HG03025 (cell line): ENCODE results near the gene MRFAP1L1.
"Not testable (repeated sequence)": the region's sequence is repeated elsewhere in the genome, so short reads cannot be mapped to it uniquely, and the experiment has no call there.

Experiments used
- ATAC-seq: cut with Tn5 transposase; IDR thresholded peaks from one replicate; pipeline ENCODE4 v1.9.1; 2021; ENCODE audit warnings: mild to moderate bottlenecking, moderate library complexity; ENCODE audit not compliant: unreplicated experiment, low FRiP score

Gene MRFAP1L1

GRCh38 chr4:6739920-6740319, 30.3 kb upstream of the MRFAP1L1 start:
- ATAC-seq, result no peak

DNA sequence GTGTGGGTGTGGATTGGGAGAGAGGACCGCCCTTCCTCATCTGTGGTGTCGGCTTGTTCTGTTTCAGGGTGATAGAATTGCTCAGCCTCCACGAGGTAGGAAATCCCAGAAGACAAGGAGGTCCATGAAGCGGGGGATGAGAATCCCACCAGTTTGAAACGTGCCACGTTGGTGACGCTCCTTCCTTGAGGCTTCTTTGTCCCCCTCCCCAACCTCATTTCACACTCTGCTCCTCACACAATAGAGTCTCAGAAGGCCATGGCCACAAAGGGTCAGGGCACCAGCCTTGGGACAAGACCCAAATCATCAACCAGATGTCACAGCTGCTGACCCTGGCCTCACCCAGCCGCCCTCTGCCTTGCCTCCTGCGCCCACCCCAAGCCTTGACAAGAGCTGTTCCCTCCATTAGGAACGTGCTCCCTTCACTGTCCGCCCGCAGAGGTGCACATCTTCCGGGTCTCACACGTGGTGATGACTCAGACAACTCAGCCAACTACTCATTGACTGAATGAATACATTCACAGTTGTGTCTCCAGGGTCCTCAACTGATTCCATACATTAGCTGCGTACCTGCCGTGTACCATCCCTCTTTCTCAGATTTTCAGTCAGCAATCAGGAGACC, 24.6 kb upstream of the MRFAP1L1 start:
- no peak for ATAC-seq

GRCh38 chr4:6733358-6734164, 23.9 kb upstream of the MRFAP1L1 start:
- ATAC-seq, result no peak

- ATAC-seq, result no peak
These were observed 23.0 kb upstream of the MRFAP1L1 start for GRCh38 chr4:6732441-6733357.

DNA sequence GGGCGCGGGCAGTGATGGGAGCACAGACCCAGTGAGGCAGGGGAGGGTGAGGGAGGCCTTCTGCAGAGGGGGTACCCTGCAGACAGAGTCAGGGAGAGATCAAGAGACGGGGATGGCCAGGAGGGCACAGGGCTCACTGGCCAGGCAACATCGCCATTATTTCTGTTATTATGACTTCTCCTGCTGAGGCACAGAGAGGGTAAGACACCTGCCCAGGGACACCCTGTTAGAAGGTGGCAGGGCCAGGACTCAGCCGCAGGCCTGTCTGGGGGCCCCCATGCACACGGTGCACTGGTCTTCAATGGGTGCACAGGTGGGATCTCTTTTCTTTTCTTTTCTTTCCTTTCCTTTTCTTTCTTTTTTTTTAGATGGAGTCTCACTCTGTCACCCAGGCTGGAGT, 22.1 kb upstream of the MRFAP1L1 start:
- no peak for ATAC-seq

GRCh38 chr4:6731318-6731675, 21.6 kb upstream of the MRFAP1L1 start:
- ATAC-seq, result no peak

DNA sequence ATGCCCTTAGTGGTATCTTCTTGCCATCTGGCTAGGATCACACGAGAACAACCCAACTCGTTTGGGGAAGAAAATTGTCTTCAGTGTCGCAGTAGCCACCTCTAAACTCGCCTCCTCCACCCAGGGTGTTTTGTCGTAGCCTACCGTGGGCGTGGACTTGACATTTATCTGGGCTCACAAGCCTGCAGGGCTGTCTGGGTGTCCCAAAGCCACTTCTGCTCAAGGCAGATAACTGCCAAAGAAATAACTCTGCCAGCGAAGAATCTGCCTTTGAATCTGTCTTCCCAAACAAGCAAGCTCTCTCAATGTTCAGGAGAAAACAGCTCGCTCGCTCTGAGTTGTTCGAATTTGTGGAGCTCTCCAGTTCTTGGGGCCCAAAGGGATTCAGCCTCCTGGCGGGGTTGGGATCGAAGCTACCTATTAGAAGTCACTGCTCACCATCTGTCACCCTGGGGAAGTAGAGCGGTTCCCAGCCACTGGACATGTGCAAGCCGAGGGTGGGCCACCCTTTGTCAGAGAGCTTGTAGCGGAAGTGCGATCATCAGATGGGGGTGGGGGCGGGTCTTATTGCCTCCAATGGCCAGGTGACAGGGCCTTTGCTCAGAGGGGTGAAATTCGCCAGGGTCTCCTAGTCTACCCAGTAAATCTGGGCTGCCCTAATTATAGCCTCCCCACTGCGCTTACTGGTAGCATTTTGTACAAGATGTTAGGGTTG, 21.1 kb upstream of the MRFAP1L1 start:
- ATAC-seq, result no peak

GRCh38 chr4:6728320-6729029, 18.8 kb upstream of the MRFAP1L1 start:
- ATAC-seq, result no peak

GRCh38 chr4:6727943-6728250, 18.2 kb upstream of the MRFAP1L1 start:
- ATAC-seq, result no peak

GRCh38 chr4:6727081-6727942, 17.6 kb upstream of the MRFAP1L1 start:
- no peak for ATAC-seq

- not testable (repeated sequence) for ATAC-seq
These were observed 15.8 kb upstream of the MRFAP1L1 start for GRCh38 chr4:6725427-6725961.

DNA sequence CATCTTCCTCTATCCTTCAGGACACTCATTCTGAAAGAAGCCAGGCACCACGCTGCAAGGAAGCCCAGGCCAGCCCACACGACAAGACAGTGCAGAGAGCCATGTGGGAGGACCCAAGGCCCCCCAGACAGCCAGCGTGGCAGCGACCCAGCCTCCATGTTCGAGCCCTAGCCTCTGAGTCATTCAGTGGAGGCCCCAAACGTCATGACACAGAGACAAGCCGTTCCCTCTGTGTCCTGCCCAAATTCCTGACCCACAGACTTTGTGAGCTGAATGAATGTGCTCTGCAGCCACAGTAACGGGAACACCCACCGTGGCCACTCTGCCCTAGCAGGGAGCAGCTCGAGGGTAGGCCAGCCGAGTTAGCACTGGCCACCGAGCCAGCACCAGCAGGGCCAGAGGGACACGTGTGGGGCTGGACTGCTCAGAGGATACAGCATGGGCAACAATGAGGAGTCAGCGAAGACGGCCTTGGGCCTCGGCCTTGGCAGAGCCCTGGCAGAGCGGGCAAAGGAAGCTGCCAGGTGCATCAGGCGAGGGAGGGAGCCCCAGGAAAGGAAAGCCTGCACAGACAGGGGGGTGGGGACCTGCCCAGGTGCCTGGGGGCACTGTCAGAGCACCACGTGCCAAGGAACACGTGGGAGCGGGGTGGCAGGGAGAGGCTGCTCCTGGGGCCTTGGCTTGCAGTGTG, 14.9 kb upstream of the MRFAP1L1 start:
- no peak for ATAC-seq

- ATAC-seq, result no peak
These were observed 14.2 kb upstream of the MRFAP1L1 start for GRCh38 chr4:6723851-6724250.

GRCh38 chr4:6722891-6723290, 13.2 kb upstream of the MRFAP1L1 start:
- ATAC-seq, result no peak

- ATAC-seq, result no peak
These were observed 11.5 kb upstream of the MRFAP1L1 start for GRCh38 chr4:6721121-6721520.

GRCh38 chr4:6720202-6720699, 10.6 kb upstream of the MRFAP1L1 start:
- no peak for ATAC-seq

DNA sequence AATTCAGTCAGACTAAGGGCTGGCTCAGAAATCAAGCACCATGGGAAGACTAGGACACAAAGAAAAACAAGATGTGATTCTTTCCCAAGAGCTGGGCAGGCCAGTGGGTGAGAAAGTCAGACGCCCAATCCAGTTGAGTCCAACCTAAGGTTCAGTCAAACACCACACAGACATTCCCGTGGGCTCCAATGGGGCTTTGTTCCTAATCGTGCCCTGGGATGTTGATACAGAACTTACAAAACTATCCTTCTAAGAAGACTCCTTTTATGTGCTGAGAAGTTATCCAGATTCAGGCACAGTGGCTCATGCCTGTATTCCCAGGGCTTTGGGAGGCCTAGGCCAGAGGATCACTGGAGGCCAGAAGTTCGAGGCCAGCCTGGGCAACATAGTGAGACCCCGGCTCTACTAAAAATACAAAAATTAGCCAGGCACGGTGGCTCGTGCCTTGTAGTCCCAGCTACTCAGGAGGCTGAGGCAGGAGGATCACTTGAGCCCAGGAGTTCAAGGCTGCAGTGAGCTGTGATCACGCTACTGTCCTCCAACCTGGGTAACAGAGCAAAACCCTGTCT, 10.0 kb upstream of the MRFAP1L1 start:
- ATAC-seq, result no peak
